ENCODE measurements around the gene SPOPL. TPM values are rescaled to one million over a fixed set of nuclear protein-coding genes. Genes with fewer than 3 reads are reported as not detected.

SPOPL gene
- total RNA-seq, 1 experiment from 2014 or later = 40.8 TPM

GRCh38 chr2:138589663-138590062, 88.1 kb downstream of the SPOPL start:
- BruUV-seq (replicated peaks) = no TSS peak
- Mint-ChIP-seq H3K36me3 (ENCODE audit: insufficient read depth, unreplicated experiment) (peaks cover 11% of the 10 kb centered on the region), H3K9me3 (ENCODE audit: low read depth, unreplicated experiment) (no peaks in the 10 kb centered on the region), H3K4me3 (ENCODE audit: low read depth, unreplicated experiment) (no peak overlapping the region), H3K27ac (ENCODE audit: unreplicated experiment) (no peak overlapping the region), H3K4me1 (ENCODE audit: low read depth, unreplicated experiment) (peaks cover 14% of the 10 kb centered on the region), H3K27me3 (ENCODE audit: unreplicated experiment) (no peaks in the 10 kb centered on the region)
- DNase-seq = no peak
- intact Hi-C loops (cut with micrococcal nuclease; ENCODE audit: unreplicated experiment) = no loop called here
- TF ChIP-seq, protein P1, sequence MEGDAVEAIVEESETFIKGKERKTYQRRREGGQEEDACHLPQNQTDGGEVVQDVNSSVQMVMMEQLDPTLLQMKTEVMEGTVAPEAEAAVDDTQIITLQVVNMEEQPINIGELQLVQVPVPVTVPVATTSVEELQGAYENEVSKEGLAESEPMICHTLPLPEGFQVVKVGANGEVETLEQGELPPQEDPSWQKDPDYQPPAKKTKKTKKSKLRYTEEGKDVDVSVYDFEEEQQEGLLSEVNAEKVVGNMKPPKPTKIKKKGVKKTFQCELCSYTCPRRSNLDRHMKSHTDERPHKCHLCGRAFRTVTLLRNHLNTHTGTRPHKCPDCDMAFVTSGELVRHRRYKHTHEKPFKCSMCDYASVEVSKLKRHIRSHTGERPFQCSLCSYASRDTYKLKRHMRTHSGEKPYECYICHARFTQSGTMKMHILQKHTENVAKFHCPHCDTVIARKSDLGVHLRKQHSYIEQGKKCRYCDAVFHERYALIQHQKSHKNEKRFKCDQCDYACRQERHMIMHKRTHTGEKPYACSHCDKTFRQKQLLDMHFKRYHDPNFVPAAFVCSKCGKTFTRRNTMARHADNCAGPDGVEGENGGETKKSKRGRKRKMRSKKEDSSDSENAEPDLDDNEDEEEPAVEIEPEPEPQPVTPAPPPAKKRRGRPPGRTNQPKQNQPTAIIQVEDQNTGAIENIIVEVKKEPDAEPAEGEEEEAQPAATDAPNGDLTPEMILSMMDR (IDR thresholded peaks at IDR 0.05; ENCODE audit: unreplicated experiment) = no peak
- CTCF ChIA-PET = no interaction called here

DNA sequence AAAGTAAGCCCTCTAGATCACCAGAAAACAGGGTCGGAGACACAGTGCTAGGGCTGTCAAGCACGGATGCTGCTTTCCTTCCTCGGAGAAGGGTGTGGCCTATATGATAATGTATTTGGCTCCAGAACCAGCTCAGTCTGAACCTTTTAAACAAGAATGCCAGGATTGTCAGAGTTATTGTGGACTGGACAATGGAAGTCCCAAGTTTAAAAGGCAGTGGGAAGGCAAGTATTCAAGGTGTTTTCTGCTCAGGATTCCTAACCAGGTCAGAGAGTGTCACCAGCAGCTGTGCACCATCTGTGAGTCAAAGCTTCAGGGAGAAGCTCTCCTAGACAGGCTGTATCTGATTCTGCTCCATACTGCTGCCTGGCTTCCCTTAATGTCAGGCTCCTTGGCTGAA, 94.8 kb downstream of the SPOPL start:
- BruUV-seq (replicated peaks) = no TSS peak
- no peaks in the 10 kb centered on the region for H3K9me3 Mint-ChIP-seq (ENCODE audit: low read depth, unreplicated experiment)
- H3K27me3 Mint-ChIP-seq (ENCODE audit: unreplicated experiment) = no peaks in the 10 kb centered on the region
- H3K4me1 Mint-ChIP-seq (ENCODE audit: low read depth, unreplicated experiment) = peaks cover 14% of the 10 kb centered on the region
- H3K4me3 Mint-ChIP-seq (ENCODE audit: low read depth, unreplicated experiment) = no peak overlapping the region
- CTCF ChIA-PET = no interaction called here
- intact Hi-C loops (cut with micrococcal nuclease; ENCODE audit: unreplicated experiment) = no loop called here
- H3K36me3 Mint-ChIP-seq (ENCODE audit: insufficient read depth, unreplicated experiment) = peaks cover 11% of the 10 kb centered on the region
- DNase-seq = no peak
- H3K27ac Mint-ChIP-seq (ENCODE audit: unreplicated experiment) = no peak overlapping the region
- TF ChIP-seq, protein P1 (IDR thresholded peaks at IDR 0.05; ENCODE audit: unreplicated experiment) = no peak

DNA sequence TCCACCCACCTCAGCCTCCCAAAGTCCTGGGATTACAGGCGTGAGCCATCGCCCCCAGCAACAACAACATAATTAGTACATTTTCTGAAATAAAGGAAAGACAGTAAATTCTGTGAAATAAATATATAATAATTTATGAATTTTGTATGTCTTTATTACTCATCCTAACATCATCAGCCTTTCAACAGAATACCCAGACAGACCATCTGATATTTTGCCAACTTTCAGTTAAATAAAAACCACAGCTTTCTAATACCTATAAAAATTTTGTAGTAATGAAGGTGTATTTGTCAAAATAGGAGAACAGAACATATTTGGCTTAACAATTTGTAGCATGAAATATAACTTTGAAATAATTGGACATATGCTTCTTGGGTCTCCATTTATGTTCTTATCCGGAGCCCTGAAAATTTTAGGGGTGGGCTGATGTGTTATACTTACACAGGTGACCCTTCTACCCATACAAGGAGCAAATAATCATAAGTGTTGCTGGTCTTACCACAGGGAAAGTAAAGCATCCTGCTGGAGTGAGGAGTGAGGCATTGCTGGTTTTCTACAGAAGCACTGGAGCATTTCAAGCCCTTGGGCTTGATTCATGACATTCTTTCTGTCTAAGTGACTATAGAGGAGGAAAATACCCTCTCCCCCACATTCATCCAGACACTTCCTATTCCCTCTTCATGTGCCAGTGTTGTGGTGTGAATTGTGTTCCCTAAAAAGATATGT, 99.3 kb downstream of the SPOPL start:
- no peak for DNase-seq
- Mint-ChIP-seq H3K9me3 (ENCODE audit: low read depth, unreplicated experiment) (no peaks in the 10 kb centered on the region), H3K4me3 (ENCODE audit: low read depth, unreplicated experiment) (no peak overlapping the region), H3K36me3 (ENCODE audit: insufficient read depth, unreplicated experiment) (peaks cover 4% of the 10 kb centered on the region), H3K27me3 (ENCODE audit: unreplicated experiment) (no peaks in the 10 kb centered on the region), H3K27ac (ENCODE audit: unreplicated experiment) (no peak overlapping the region), H3K4me1 (ENCODE audit: low read depth, unreplicated experiment) (no peaks in the 10 kb centered on the region)
- TF ChIP-seq, protein P1 (IDR thresholded peaks at IDR 0.05; ENCODE audit: unreplicated experiment) = no peak
- CTCF ChIA-PET = no interaction called here
- intact Hi-C loops (cut with micrococcal nuclease; ENCODE audit: unreplicated experiment) = no loop called here
- BruUV-seq (replicated peaks) = no TSS peak

- no peaks in the 10 kb centered on the region for H3K9me3 Mint-ChIP-seq (ENCODE audit: low read depth, unreplicated experiment)
- CTCF ChIA-PET = no interaction called here
- peaks cover 4% of the 10 kb centered on the region for H3K36me3 Mint-ChIP-seq (ENCODE audit: insufficient read depth, unreplicated experiment)
- TF ChIP-seq, protein P1 (IDR thresholded peaks at IDR 0.05; ENCODE audit: unreplicated experiment) = no peak
- H3K27me3 Mint-ChIP-seq (ENCODE audit: unreplicated experiment) = no peaks in the 10 kb centered on the region
- H3K27ac Mint-ChIP-seq (ENCODE audit: unreplicated experiment) = no peak overlapping the region
- no TSS peak for BruUV-seq (replicated peaks)
- H3K4me1 Mint-ChIP-seq (ENCODE audit: low read depth, unreplicated experiment) = no peaks in the 10 kb centered on the region
- no peak overlapping the region for H3K4me3 Mint-ChIP-seq (ENCODE audit: low read depth, unreplicated experiment)
- intact Hi-C loops (cut with micrococcal nuclease; ENCODE audit: unreplicated experiment) = no loop called here
- DNase-seq = no peak
Observed at GRCh38 chr2:138601458-138602165, 100.0 kb downstream of the SPOPL start.

Measured in Calu3 (cell line).